GM18951 (cell line): ENCODE data around the gene CFAP410.

Source experiments
- POLR2A ChIP-seq: IDR thresholded peaks from 4 replicates; pipeline ENCODE4 v1.6.1; 2011; ENCODE audit warnings: mild to moderate bottlenecking; ENCODE audit not compliant: insufficient read length, insufficient read depth; ENCODE audit errors: extremely low read depth
- in situ Hi-C: fragments of 300-500 bp; cut with MboI; formaldehyde crosslinking; loops from one replicate; pipeline ENCODE4 v1.12.0; 2022; ENCODE audit warnings: low sequenced_read_pairs, mixed read lengths, inconsistent platforms; ENCODE audit not compliant: unreplicated experiment

Gene CFAP410

DNA sequence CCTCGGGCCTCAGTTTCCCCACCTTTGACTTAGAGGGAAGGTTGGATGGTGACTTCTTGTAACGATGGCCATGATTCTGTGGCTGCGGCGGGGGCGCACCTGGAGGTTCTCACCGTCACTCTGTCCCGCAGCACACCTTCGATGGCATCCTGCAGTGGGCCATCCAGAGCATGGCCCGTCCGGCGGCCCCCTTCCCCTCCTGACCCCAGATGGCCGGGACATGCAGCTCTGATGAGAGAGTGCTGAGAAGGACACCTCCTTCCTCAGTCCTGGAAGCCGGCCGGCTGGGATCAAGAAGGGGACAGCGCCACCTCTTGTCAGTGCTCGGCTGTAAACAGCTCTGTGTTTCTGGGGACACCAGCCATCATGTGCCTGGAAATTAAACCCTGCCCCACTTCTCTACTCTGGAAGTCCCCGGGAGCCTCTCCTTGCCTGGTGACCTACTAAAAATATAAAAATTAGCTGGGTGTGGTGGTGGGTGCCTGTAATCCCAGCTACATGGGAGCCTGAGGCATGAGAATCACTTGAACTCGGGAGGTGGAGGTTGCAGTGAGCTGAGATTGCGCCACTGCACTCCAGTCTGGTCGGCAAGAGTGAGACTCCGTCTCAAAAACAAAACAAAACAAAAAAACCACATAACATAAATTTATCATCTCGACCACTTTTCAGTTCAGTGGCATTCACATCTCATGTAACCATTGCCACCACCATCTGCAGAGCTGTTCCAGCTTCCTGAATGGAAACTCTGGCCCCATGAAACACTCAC, 41.5 kb downstream of the CFAP410 start:
- no peak for TF ChIP-seq POLR2A

GRCh38 chr21:44296916-44297315, 42.3 kb downstream of the CFAP410 start:
- in situ Hi-C loops, result loop anchor here (25.0 kb wide), 1 partner anchor 160 kb away; the partner anchor contains the start of gene GATD3
- TF ChIP-seq POLR2A, result no peak

More for the DNA sequence above, 41.5 kb downstream of the CFAP410 start:
- in situ Hi-C loops, result loop anchor here (25.0 kb wide), 1 partner anchor 160 kb away; the partner anchor contains the start of gene GATD3

- in situ Hi-C loops, result loop anchor here (25.0 kb wide), 1 partner anchor 159 kb away; the partner anchor contains the start of gene GATD3
- no peak for TF ChIP-seq POLR2A
Measured at GRCh38 chr21:44296103-44296519, 43.1 kb downstream of the CFAP410 start.

- no peak for TF ChIP-seq POLR2A
- in situ Hi-C loops, result loop anchor here (25.0 kb wide), 1 partner anchor 158 kb away; the partner anchor contains the start of gene GATD3
Measured at GRCh38 chr21:44295646-44296045, 43.5 kb downstream of the CFAP410 start.

DNA sequence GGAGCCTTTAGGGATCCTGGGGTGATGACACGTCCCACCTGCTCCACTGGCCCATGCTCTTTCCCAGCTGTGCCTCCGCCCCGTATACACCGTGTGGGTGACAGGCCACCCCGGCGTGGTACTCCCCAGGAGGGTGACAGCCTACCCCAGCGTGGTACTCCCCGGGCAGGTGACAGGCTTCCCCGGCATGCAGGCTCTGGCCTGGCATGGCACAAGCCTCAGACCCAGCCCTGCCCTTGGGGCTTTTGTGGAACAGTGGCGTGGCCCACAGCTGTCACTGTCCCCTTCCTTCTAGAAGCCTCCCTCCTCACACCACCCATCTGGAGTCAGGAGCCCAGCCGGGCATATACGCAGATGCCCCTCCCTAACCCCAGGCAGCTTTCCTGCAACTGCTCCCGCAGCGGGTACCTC, 44.0 kb downstream of the CFAP410 start:
- TF ChIP-seq POLR2A, result no peak
- in situ Hi-C loops, result loop anchor here (25.0 kb wide), 1 partner anchor 158 kb away; the partner anchor contains the start of gene GATD3

DNA sequence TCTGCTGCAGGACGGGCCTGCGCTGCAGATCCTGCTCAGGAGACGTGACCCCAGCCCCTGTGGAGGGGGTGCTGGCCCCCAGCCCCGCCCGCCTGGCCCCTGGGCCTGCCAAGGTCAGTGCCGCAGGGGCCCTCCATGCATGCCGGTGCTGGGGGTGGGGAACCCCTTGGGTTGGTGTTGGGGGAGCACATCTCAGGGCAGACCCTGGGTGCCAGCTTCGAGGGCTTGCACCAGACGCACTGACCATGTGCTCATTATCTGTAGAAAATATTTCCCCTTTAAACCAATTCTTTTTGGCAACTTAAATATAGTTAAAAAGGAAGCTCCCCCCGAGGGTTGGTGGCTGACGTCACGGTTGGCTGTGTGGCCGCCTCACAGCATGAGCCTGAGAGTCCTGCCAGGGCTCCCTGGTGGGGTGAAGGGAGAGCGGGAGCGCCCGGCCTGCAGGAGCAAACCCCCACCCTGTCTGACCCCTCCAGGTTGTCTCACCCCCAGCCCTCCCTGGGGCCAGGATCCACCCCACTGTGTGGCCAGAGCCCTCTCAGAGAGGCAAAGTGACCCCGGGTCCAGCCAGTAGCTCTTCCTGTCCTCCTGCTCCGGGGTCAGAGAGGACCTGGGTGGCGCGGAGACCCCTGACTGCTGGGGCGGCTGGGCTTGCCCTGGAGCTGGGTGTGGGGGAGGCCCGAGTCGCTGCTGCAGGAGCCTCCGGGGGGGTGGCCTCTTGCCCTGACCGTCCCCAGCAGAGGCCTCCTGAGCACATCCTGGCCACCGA, 44.6 kb downstream of the CFAP410 start:
- TF ChIP-seq POLR2A, result no peak
- in situ Hi-C loops, result loop anchor here (25.0 kb wide), 1 partner anchor 157 kb away; the partner anchor contains the start of gene GATD3

DNA sequence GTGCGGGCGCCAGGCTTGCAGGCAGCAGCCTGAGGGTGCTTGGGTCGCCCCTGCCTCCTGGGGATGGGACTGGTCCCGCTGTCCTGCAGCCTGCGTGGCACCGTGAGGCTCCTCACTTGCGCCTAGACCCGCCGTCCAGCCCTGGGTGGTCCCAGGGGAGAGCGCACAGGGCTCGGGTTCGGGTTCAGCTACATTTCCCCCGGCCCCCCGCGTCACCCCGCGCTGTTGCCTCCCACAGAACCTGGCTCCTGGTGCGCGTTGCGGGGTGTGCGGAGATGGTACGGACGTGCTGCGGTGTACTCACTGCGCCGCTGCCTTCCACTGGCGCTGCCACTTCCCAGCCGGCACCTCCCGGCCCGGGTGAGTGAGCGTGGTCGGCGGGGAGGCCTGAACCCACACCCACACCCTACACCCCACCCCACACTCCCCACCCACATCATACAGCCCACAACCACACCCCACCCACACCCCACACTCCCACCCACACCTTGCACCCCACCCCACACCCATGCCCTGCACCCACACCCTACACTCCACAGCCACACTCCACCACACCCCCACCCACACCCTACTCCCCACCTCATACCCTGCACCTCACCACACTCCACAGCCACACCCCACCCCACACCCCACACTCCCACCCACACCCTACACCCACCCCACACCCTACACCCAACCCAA, 45.5 kb downstream of the CFAP410 start:
- TF ChIP-seq POLR2A, result no peak
- in situ Hi-C loops, result loop anchor here (25.0 kb wide), 1 partner anchor 156 kb away; the partner anchor contains the start of gene GATD3

- no peak for TF ChIP-seq POLR2A
- in situ Hi-C loops, result loop anchor here (25.0 kb wide), 1 partner anchor 156 kb away; the partner anchor contains the start of gene GATD3
Measured at GRCh38 chr21:44292812-44293195, 46.4 kb downstream of the CFAP410 start.

DNA sequence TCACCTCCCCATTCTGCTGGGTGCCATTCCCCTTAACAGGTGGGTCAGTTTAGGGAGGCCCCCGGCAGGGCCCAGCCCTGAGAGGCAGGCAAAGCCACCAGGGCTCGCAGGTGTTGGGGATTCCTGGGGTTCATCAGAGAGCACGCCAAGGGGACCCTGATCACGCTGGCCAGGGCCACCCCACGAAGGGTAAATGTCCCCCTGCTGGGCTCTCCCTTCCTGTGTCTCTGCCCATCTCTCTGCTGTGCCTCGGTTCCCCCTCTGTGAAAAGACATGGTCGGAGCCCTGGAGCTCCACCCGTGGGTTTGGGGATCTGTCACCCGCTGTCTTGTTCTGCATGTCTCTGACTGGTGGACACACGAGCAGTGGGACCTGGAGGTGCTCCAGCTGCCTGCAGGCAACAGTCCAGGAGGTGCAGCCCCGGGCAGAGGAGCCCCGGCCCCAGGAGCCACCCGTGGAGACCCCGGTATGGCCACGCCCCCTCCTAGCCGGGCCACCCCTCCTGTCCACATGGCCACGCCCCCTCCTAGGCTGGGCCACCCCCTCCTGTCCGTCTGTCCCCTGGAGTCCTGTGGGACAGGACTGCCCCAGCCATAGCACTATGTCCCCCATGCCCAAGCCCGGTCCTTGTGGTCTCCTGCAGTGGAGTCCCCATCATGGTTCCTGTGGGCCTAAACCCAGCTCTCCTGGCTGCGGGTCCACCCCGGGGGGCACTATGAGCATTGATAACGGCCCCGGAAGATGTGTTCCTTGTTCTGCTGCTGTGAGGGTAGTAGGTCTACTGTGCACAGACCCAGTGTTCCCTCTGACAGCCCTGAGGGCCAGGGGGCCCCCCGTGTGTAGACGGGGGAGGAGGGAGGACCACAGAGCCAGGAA, 47.0 kb downstream of the CFAP410 start:
- in situ Hi-C loops, result loop anchor here (25.0 kb wide), 1 partner anchor 155 kb away; the partner anchor contains the start of gene GATD3
- TF ChIP-seq POLR2A, result no peak

DNA sequence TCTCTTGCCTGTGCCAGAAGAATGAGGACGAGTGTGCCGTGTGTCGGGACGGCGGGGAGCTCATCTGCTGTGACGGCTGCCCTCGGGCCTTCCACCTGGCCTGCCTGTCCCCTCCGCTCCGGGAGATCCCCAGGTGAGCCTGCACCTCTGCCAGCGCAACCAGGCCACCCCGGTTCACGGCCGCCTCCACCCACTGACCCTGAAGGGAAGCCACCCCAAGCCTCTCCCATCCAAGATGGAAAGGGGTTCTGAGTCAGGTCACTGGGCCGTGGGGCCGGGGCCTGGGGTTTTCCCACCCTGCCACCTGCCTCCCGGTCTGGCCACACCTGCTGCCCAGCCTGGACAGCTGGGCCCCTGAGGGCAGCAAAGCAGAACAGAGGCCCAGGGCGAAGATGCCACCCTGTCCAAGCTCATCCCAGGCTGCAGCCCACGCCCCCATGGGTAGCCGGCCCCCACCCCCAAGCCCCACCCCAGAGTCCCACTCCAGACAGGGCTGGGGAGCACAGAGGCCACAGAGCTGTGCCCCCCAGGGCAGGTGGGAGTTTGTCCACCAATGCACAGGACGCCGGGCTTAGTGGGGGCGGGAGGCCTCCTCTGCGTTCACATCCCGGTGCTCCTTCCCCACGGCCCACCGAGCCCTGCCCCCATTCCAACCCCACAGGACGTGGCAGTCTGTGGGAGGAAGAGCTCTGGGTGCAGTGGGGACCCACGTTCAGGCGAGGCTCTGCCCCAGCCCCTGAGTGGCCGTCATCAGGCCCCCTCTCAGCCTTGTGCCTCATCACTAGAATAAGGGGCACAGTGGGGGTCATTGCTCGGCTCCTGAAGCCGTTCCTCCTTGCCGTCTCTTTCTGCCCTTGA, 47.9 kb downstream of the CFAP410 start:
- TF ChIP-seq POLR2A, result no peak
- in situ Hi-C loops, result loop anchor here (25.0 kb wide), 1 partner anchor 154 kb away; the partner anchor contains the start of gene GATD3

GRCh38 chr21:44290327-44291077, 48.7 kb downstream of the CFAP410 start:
- in situ Hi-C loops, result loop anchor here (25.0 kb wide), 1 partner anchor 153 kb away; the partner anchor contains the start of gene GATD3
- TF ChIP-seq POLR2A, result no peak
